ENCODE measurements around the gene CEP72.

DNA sequence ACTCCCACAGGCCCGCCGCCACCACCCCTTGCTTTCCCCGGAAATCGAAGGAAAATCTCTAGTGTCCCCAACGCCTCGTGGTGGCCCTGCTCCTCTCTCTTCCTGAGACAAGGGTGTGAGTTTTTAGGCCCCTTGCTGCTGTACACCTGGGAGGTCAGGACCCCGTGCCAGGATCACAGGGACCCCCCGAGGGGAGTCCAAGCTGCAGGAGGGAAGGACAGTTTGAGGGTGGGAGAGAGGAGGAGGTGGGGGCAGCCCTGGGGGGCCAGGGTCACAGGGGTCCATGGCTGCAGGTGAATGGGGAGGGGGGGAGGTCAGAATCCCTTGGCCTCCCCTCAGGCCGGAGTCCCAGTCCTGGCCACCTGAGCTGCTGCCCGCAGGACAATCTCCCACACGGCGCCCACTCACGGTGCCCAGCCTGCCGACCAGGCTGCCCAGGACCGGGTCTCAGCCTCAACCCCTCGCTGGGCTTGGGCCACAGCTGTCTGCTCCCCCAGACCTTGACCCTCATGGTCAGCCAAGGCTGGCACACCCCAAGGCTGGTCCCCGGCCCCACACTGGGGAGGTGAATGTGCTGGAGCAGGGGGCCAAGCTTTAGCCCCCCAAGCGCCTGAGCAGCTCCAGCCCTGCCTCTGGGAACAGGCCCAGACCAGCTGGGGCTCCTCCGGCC is 61.2 kb downstream of the CEP72 start:
- TF ChIP-seq CTCF (IDR thresholded peaks at IDR 0.05; ENCODE audit: insufficient read depth, low read depth, low read length) (no peak), EZH2 (IDR thresholded peaks at IDR 0.05; ENCODE audit: insufficient read depth, low read length) (no peak)

Data from astrocyte (in vitro differentiated cells and primary cell).